HG03066 (cell line): ENCODE measurements around the gene OR4N5.
"Not testable (repeated sequence)": the region's sequence is repeated elsewhere in the genome, so short reads cannot be mapped to it uniquely, and the experiment has no call there.

Experiments used
- ATAC-seq: cut with Tn5 transposase; IDR thresholded peaks from one replicate; pipeline ENCODE4 v1.9.1; 2021; ENCODE audit warnings: low read depth; ENCODE audit not compliant: unreplicated experiment

OR4N5 gene

GRCh38 chr14:20138520-20138919 is at the start of gene OR4N5:
Gene OR4N5, plus strand, starts transcription at chr14:20138820. Its CDS starts 4,916 bp downstream, at chr14:20143736.
- ATAC-seq: no peak

GRCh38 chr14:20092050-20092449 is 46.6 kb upstream of the OR4N5 start:
- ATAC-seq: no peak

- ATAC-seq: no peak
These were observed 45.2 kb upstream of the OR4N5 start for GRCh38 chr14:20093442-20093841.

GRCh38 chr14:20098926-20099770 is 39.5 kb upstream of the OR4N5 start:
- not testable (repeated sequence) for ATAC-seq

- no peak for ATAC-seq
These were observed 28.2 kb upstream of the OR4N5 start, which contains the start of gene OR4K17 for GRCh38 chr14:20110438-20110837. Gene OR4K17, plus strand, starts transcription at chr14:20110739. Its CDS starts 6,761 bp downstream, at chr14:20117500.

- no peak for ATAC-seq
These were observed 26.3 kb upstream of the OR4N5 start for GRCh38 chr14:20112321-20112720.

GRCh38 chr14:20116748-20117147 is 21.9 kb upstream of the OR4N5 start:
- no peak for ATAC-seq

- no peak for ATAC-seq
These were observed 19.8 kb upstream of the OR4N5 start for GRCh38 chr14:20118795-20119194.

GRCh38 chr14:20143911-20144310 is 5.3 kb downstream of the OR4N5 start:
- ATAC-seq: no peak

GRCh38 chr14:20144820-20145219 is 6.2 kb downstream of the OR4N5 start:
- no peak for ATAC-seq

- ATAC-seq: no peak
These were observed 25.8 kb downstream of the OR4N5 start for GRCh38 chr14:20164462-20164861.

- ATAC-seq: no peak
These were observed 28.5 kb downstream of the OR4N5 start for GRCh38 chr14:20167091-20167490.

GRCh38 chr14:20169852-20170251 is 31.2 kb downstream of the OR4N5 start:
- not testable (repeated sequence) for ATAC-seq

GRCh38 chr14:20174205-20174604 is 35.6 kb downstream of the OR4N5 start:
- not testable (repeated sequence) for ATAC-seq

- no peak for ATAC-seq
These were observed 37.7 kb downstream of the OR4N5 start for GRCh38 chr14:20176330-20176729.

- ATAC-seq: no peak
These were observed 38.9 kb downstream of the OR4N5 start for GRCh38 chr14:20177433-20177974.

GRCh38 chr14:20179218-20179617 is 40.6 kb downstream of the OR4N5 start:
- no peak for ATAC-seq

GRCh38 chr14:20179880-20180279 is 41.3 kb downstream of the OR4N5 start:
- ATAC-seq: no peak

GRCh38 chr14:20180486-20180885 is 41.9 kb downstream of the OR4N5 start:
- ATAC-seq: no peak

GRCh38 chr14:20184181-20184580 is 45.6 kb downstream of the OR4N5 start:
- ATAC-seq: no peak

- ATAC-seq: no peak
These were observed 52.0 kb downstream of the OR4N5 start, which contains the start of gene OR11G2 for GRCh38 chr14:20190596-20190995. Gene OR11G2, plus strand, starts transcription at chr14:20190896. Its CDS starts 6,542 bp downstream, at chr14:20197438.

- no peak for ATAC-seq
These were observed 52.8 kb downstream of the OR4N5 start for GRCh38 chr14:20191396-20191795.
